HCT116 (cell line): ENCODE data around the gene POLK. TPM values are rescaled to one million over a fixed set of nuclear protein-coding genes. Genes with fewer than 3 reads are reported as not detected.

Experiments
- ATAC-seq: fragments of 200-7000 bp; cut with Tn5 transposase; 2 replicates; pipeline ENCODE4 v1.9.1; 2020; ENCODE audit warnings: mild to moderate bottlenecking, moderate library complexity
- BruUV-seq: library from RNA; stranded (reverse); fragments of 400-500 nt; replicated peaks from 2 replicates; lab custom pipeline; 2021; lab: Mats Ljungman, UMichigan
- CTCF ChIA-PET: fragments of 300-600 bp; sonication (Branson Sonifier 250); formaldehyde crosslinking; loops from one replicate; lab custom pipeline; 2021; ENCODE audit warnings: antibody characterized with exemption; lab: Charles Lee
- POLR2A ChIA-PET: fragments of 300-600, 350-600 bp; sonication (Branson Sonifier 250); formaldehyde crosslinking; loops from one replicate; lab custom pipeline; 2021; ENCODE audit warnings: antibody characterized with exemption; lab: Charles Lee
- RAD21 ChIA-PET, 2 experiments: fragments of 300-600 bp; sonication (Branson Sonifier 250); formaldehyde crosslinking; loops; one replicate each; lab custom pipeline; 2023; ENCODE audit warnings: low total read pairs in 2 of 2; ENCODE audit not compliant: uncharacterized antibody in 2 of 2, unreplicated experiment in 2 of 2, low non-redundant PET in 1 of 2; lab: Charles Lee
- DNase-seq: peaks from one replicate; pipeline ENCODE4 v3.0.0-alpha.2; 2010; ENCODE audit warnings: low read depth, low spot score
- H2AFZ ChIP-seq: fragments of 200-600 bp; shearing (Covaris generic), sonication (generic); 2 replicates; pipeline ENCODE4 v1.6.1; 2017; ENCODE audit warnings: low read depth, mixed run types, mixed read lengths, antibody characterized with exemption, low read length; ENCODE audit not compliant: poor library complexity, severe bottlenecking
- H3K27ac ChIP-seq: 2 replicates; pipeline ENCODE4 v1.5.1; 2012; ENCODE audit warnings: low read depth, low read length
- H3K27me3 ChIP-seq: fragments of 200-600 bp; sonication (generic); 2 replicates; pipeline ENCODE4 v1.6.1; 2016; ENCODE audit warnings: mixed run types, low read length, mixed read lengths; ENCODE audit not compliant: insufficient read depth
- H3K36me3 ChIP-seq, 2 experiments: fragments of 200-500 bp in 1 of 2; fragments of 200-600 bp in 1 of 2; sonication (Bioruptor generic) in 1 of 2; sonication (generic) in 1 of 2; 2 replicates each; pipeline versions ENCODE4 v1.5.1 to v1.6.1; 2014 to 2016; ENCODE audit warnings: low read length in 2 of 2, inconsistent platforms in 1 of 2, mixed read lengths in 1 of 2, mixed run types in 1 of 2; ENCODE audit not compliant: insufficient read depth in 2 of 2, control insufficient read depth in 1 of 2
- H3K4me1 ChIP-seq, 2 experiments: fragments of 200-600 bp in 1 of 2; sonication (generic) in 1 of 2; 2 replicates each; pipeline versions ENCODE4 v1.5.1 to v1.6.1; 2012 to 2017; ENCODE audit warnings: low read length in 2 of 2, inconsistent platforms in 1 of 2, mild to moderate bottlenecking in 1 of 2, mixed read lengths in 1 of 2, mixed run types in 1 of 2, moderate library complexity in 1 of 2; ENCODE audit not compliant: insufficient read depth in 2 of 2, control insufficient read depth in 1 of 2
- H3K4me2 ChIP-seq: fragments of 200-600 bp; sonication (generic); 2 replicates; pipeline ENCODE4 v1.6.1; 2017; ENCODE audit warnings: mixed run types, low read length, mixed read lengths
- H3K4me3 ChIP-seq, 2 experiments: fragments of 200-600 bp in 1 of 2; sonication (generic) in 1 of 2; replicated peaks in 1 of 2; 2 replicates each; pipeline ENCODE4 v1.5.1; 2011 to 2016; ENCODE audit warnings: low read length in 2 of 2, control low read depth in 1 of 2, low read depth in 1 of 2, mild to moderate bottlenecking in 1 of 2, mixed read lengths in 1 of 2, mixed run types in 1 of 2
- H3K79me2 ChIP-seq: fragments of 200-600 bp; sonication (generic); 2 replicates; pipeline ENCODE4 v1.6.1; 2017; ENCODE audit warnings: mild to moderate bottlenecking, mixed run types, low read length, moderate library complexity, mixed read lengths; ENCODE audit not compliant: insufficient read depth
- H3K9ac ChIP-seq: fragments of 200-600 bp; sonication (generic); 2 replicates; pipeline ENCODE4 v1.6.1; 2016; ENCODE audit warnings: low read length, mixed read lengths
- H3K9me2 ChIP-seq: fragments of 200-600 bp; sonication (generic), shearing (Covaris generic); 2 replicates; pipeline ENCODE4 v1.6.1; 2017; ENCODE audit warnings: mixed run types, mild to moderate bottlenecking, moderate library complexity; ENCODE audit not compliant: insufficient read depth
- H3K9me3 ChIP-seq, 2 experiments: fragments of 200-500 bp in 1 of 2; fragments of 200-600 bp in 1 of 2; sonication (Bioruptor generic) in 1 of 2; sonication (generic) in 1 of 2; 2 replicates each; pipeline ENCODE4 v1.6.1; 2014 to 2017; ENCODE audit warnings: low read length in 2 of 2, mixed read lengths in 2 of 2, inconsistent platforms in 1 of 2, low read depth in 1 of 2, mild to moderate bottlenecking in 1 of 2, mixed run types in 1 of 2, moderate library complexity in 1 of 2; ENCODE audit not compliant: control insufficient read depth in 1 of 2, insufficient read depth in 1 of 2
- H4K20me1 ChIP-seq: fragments of 200-600 bp; sonication (generic), shearing (Covaris generic); 2 replicates; pipeline ENCODE4 v1.6.1; 2017; ENCODE audit warnings: mixed run types, mild to moderate bottlenecking, moderate library complexity; ENCODE audit not compliant: insufficient read depth
- ATF3 ChIP-seq: IDR thresholded peaks from 2 replicates; pipeline ENCODE4 v1.6.1; 2012
- CBX3 ChIP-seq: IDR thresholded peaks from 2 replicates; pipeline ENCODE4 v1.6.1; 2012; ENCODE audit warnings: low read depth
- CEBPB ChIP-seq: IDR thresholded peaks from 2 replicates; pipeline ENCODE4 v1.6.1; 2012; ENCODE audit warnings: low read depth
- CTCF ChIP-seq, 3 experiments: fragments of 200-600 bp in 1 of 3; sonication (generic) in 1 of 3; IDR thresholded peaks in 2 of 3; conservative IDR thresholded peaks in 1 of 3; 2 replicates each; pipeline ENCODE4 v1.5.1; 2012 to 2017; ENCODE audit warnings: low read depth in 2 of 3, low read length in 2 of 3, antibody characterized with exemption in 1 of 3, borderline replicate concordance in 1 of 3, control low read depth in 1 of 3, mild to moderate bottlenecking in 1 of 3, mixed read lengths in 1 of 3, mixed run types in 1 of 3, moderate library complexity in 1 of 3; ENCODE audit not compliant: insufficient read depth in 1 of 3
- EGR1 ChIP-seq: IDR thresholded peaks from 2 replicates; pipeline ENCODE4 v1.6.1; 2012; ENCODE audit warnings: low read depth
- EZH2 ChIP-seq: fragments of 200-600 bp; sonication (generic); IDR thresholded peaks from 2 replicates; pipeline ENCODE4 v1.6.1; 2017; ENCODE audit warnings: antibody characterized with exemption, mixed run types
- EZH2phosphoT487 ChIP-seq: fragments of 200-600 bp; IDR thresholded peaks from 2 replicates; pipeline ENCODE4 v1.6.1; 2018; ENCODE audit warnings: antibody characterized with exemption, borderline replicate concordance
- FOSL1 ChIP-seq: IDR thresholded peaks from 2 replicates; pipeline ENCODE4 v1.6.1; 2012; ENCODE audit warnings: low read depth
- JUND ChIP-seq: IDR thresholded peaks from 2 replicates; pipeline ENCODE4 v1.6.1; 2012
- POLR2A ChIP-seq: IDR thresholded peaks from 2 replicates; pipeline ENCODE4 v1.7.0; 2011; ENCODE audit warnings: borderline replicate concordance; ENCODE audit not compliant: insufficient read depth, insufficient read length; ENCODE audit errors: extremely low read depth
- SP1 ChIP-seq: IDR thresholded peaks from 2 replicates; pipeline ENCODE4 v1.6.1; 2012; ENCODE audit warnings: low read depth
- TCF7L2 ChIP-seq: IDR thresholded peaks from 2 replicates; pipeline ENCODE4 v1.7.0; 2011; ENCODE audit warnings: borderline replicate concordance, inconsistent platforms; ENCODE audit not compliant: insufficient read depth, insufficient read length; ENCODE audit errors: extremely low read depth
- YY1 ChIP-seq: IDR thresholded peaks from 2 replicates; pipeline ENCODE4 v1.6.1; 2011; ENCODE audit warnings: low read length, low read depth, moderate library complexity, mild to moderate bottlenecking; ENCODE audit not compliant: insufficient replicate concordance; ENCODE audit errors: extremely low read depth
- ZBTB33 ChIP-seq: IDR thresholded peaks from 2 replicates; pipeline ENCODE4 v1.6.1; 2011; ENCODE audit warnings: mild to moderate bottlenecking, low read length, moderate library complexity; ENCODE audit not compliant: insufficient replicate concordance; ENCODE audit errors: extremely low read depth
- ZFX ChIP-seq: fragments of 450-650 bp; IDR thresholded peaks from 2 replicates; pipeline ENCODE4 v1.6.1; 2017
- ZNF274 ChIP-seq: fragments of 200-500 bp; sonication (Bioruptor generic); IDR thresholded peaks from 2 replicates; pipeline ENCODE4 v1.6.1; 2014; ENCODE audit warnings: mild to moderate bottlenecking, low read depth, low read length, inconsistent platforms
- intact Hi-C: fragments of 100-400 bp; cut with micrococcal nuclease; formaldehyde crosslinking; loops from 2 replicates; pipeline ENCODE4 v1.10.0; 2022
- total RNA-seq: library from RNA; stranded (reverse); gene quantifications from one replicate; pipeline ENCODE4 v1.2.1, GENCODE V29; 2021; ENCODE audit not compliant: unreplicated experiment

Gene POLK
- total RNA-seq, 1 experiment from 2014 or later: 17.3 TPM

- H3K27ac ChIP-seq: no peak overlapping the region
- no peak overlapping the region for H3K4me2 ChIP-seq
- no peak overlapping the region for H3K4me3 ChIP-seq
- H2AFZ ChIP-seq: no peak overlapping the region
- BruUV-seq: no TSS peak
- H3K9ac ChIP-seq: no peak overlapping the region
- peaks cover 15% of the 10 kb centered on the region for H3K79me2 ChIP-seq
- H3K27me3 ChIP-seq: no peaks in the 10 kb centered on the region
- H3K9me2 ChIP-seq: no peaks in the 10 kb centered on the region
- H3K36me3 ChIP-seq: no peaks in the 10 kb centered on the region
- H3K4me1 ChIP-seq: no peaks in the 10 kb centered on the region
- peaks cover 4 to 5% of the 10 kb centered on the region in 2 experiments; a peak in 1 of 4 replicates for H3K9me3 ChIP-seq
- no peak for DNase-seq
- TF ChIP-seq SP1: no peak
- TF ChIP-seq ZFX: no peak
- TF ChIP-seq ATF3: no peak
- no peak for TF ChIP-seq FOSL1
- ATAC-seq: no peak
- ChIA-PET POLR2A (no interaction called here), CTCF (no interaction called here), RAD21 (interaction anchor here in 1 of 2 experiments (1.3 kb wide), 1 partner anchor 37 kb away, joined by 3 read pairs; no protein-coding TSS in a partner anchor)
- intact Hi-C loops: no loop called here
- H4K20me1 ChIP-seq: no peaks in the 10 kb centered on the region
These were observed 38.7 kb upstream of the POLK start for GRCh38 chr5:75472973-75473372.

- H3K4me3 ChIP-seq: no peak overlapping the region
- no peak overlapping the region for H2AFZ ChIP-seq
- H3K27me3 ChIP-seq: no peaks in the 10 kb centered on the region
- no TSS peak for BruUV-seq
- H3K4me2 ChIP-seq: no peak overlapping the region
- POLR2A ChIA-PET: no interaction called here
- no peaks in the 10 kb centered on the region for H3K9me2 ChIP-seq
- peaks cover 4 to 5% of the 10 kb centered on the region in 2 experiments; a peak in 1 of 4 replicates for H3K9me3 ChIP-seq
- CTCF ChIA-PET: no interaction called here
- H3K9ac ChIP-seq: no peak overlapping the region
- no peaks in the 10 kb centered on the region for H3K36me3 ChIP-seq
- H3K4me1 ChIP-seq: no peaks in the 10 kb centered on the region
- H4K20me1 ChIP-seq: no peaks in the 10 kb centered on the region
- intact Hi-C loops: no loop called here
- no peak overlapping the region for H3K27ac ChIP-seq
- RAD21 ChIA-PET: interaction anchor here in 1 of 2 experiments (1.3 kb wide), 1 partner anchor 37 kb away, joined by 3 read pairs; no protein-coding TSS in a partner anchor
- DNase-seq: no peak
- no peak for ATAC-seq
- H3K79me2 ChIP-seq: peaks cover 13% of the 10 kb centered on the region
- no peak for TF ChIP-seq TCF7L2
- TF ChIP-seq EZH2: no peak
- TF ChIP-seq ATF3: no peak
- no peak for TF ChIP-seq EGR1
- no peak for TF ChIP-seq FOSL1
- no peak for TF ChIP-seq CTCF (IDR thresholded peaks at IDR 0.05 in 2 of 3, conservative IDR thresholded peaks at IDR 0.05 in 1 of 3; ENCODE audit: borderline replicate concordance in 1 of 3, insufficient read depth in 1 of 3, low read depth in 2 of 3, low read length in 2 of 3)
- no peak for TF ChIP-seq ZNF274
- no peak for TF ChIP-seq CBX3
- TF ChIP-seq ZBTB33: no peak
- TF ChIP-seq CEBPB: no peak
- TF ChIP-seq POLR2A: no peak
- TF ChIP-seq YY1: no peak
- no peak for TF ChIP-seq SP1
- TF ChIP-seq EZH2phosphoT487: no peak
- no peak for TF ChIP-seq JUND
These were observed 38.2 kb upstream of the POLK start for GRCh38 chr5:75473463-75473862.
